SK-N-SH (cell line): ENCODE data around the gene ATF5. TPM values are rescaled to one million over a fixed set of nuclear protein-coding genes. Genes with fewer than 3 reads are reported as not detected.

ENCODE experiments used
- CTCF ChIA-PET: fragments of 300-600, 350-600 bp; formaldehyde crosslinking; extraction: SDS; loops from one replicate; lab custom pipeline; 2021; lab: Yijun Ruan, JAX
- POLR2A ChIA-PET: fragments of 350-600 bp; sonication (Branson Sonifier 250); formaldehyde crosslinking; extraction: SDS; loops from one replicate; lab custom pipeline; 2020; ENCODE audit warnings: antibody characterized with exemption, inconsistent platforms; lab: Yijun Ruan, JAX
- DNase-seq: peaks from one replicate; pipeline ENCODE4 v3.0.0; 2012
- H2AFZ ChIP-seq: fragments of 200-600 bp; sonication (generic); 2 replicates; pipeline ENCODE4 v1.8.1; 2016; ENCODE audit warnings: antibody characterized with exemption, mild to moderate bottlenecking, low read depth
- H3F3A ChIP-seq: fragments of 200-600 bp; sonication (generic); replicated peaks from 2 replicates; pipeline ENCODE3; 2016; ENCODE audit warnings: antibody characterized with exemption, mild to moderate bottlenecking; ENCODE audit not compliant: insufficient read depth
- H3K27ac ChIP-seq, 2 experiments: fragments of 200-500 bp in 1 of 2; fragments of 200-600 bp in 1 of 2; sonication (Bioruptor generic) in 1 of 2; sonication (generic), shearing (Covaris generic) in 1 of 2; 2 replicates each; pipeline versions ENCODE4 v1.5.1 to v1.6.1; 2014 to 2016; ENCODE audit warnings: low read depth in 2 of 2, inconsistent platforms in 1 of 2, low read length in 1 of 2, mild to moderate bottlenecking in 1 of 2, mixed read lengths in 1 of 2
- H3K27me3 ChIP-seq: fragments of 200-600 bp; sonication (generic), shearing (Covaris generic); 2 replicates; pipeline ENCODE4 v1.6.1; 2016; ENCODE audit warnings: mixed run types; ENCODE audit not compliant: insufficient read depth
- H3K36me3 ChIP-seq, 2 experiments: fragments of 200-500 bp in 1 of 2; fragments of 200-600 bp in 1 of 2; sonication (Bioruptor generic) in 1 of 2; sonication (generic) in 1 of 2; replicated peaks in 1 of 2; 2 replicates each; pipeline versions ENCODE3 to v1.5.1; 2014 to 2016; ENCODE audit warnings: low read length in 1 of 2, mild to moderate bottlenecking in 1 of 2; ENCODE audit not compliant: insufficient read depth in 2 of 2, control insufficient read depth in 1 of 2
- H3K4me1 ChIP-seq, 2 experiments: fragments of 200-500 bp in 1 of 2; fragments of 200-600 bp in 1 of 2; sonication (Bioruptor generic) in 1 of 2; sonication (generic), shearing (Covaris generic) in 1 of 2; 2 replicates each; pipeline versions ENCODE4 v1.5.1 to v1.6.1; 2014 to 2016; ENCODE audit warnings: low read depth in 1 of 2, low read length in 1 of 2, mixed run types in 1 of 2; ENCODE audit not compliant: insufficient read depth in 2 of 2, control insufficient read depth in 1 of 2
- H3K4me2 ChIP-seq: fragments of 200-600 bp; sonication (generic), shearing (Covaris generic); 2 replicates; pipeline ENCODE4 v1.6.1; 2017; ENCODE audit warnings: mixed run types
- H3K4me3 ChIP-seq, 2 experiments: fragments of 200-500 bp in 1 of 2; fragments of 200-600 bp in 1 of 2; sonication (Bioruptor generic) in 1 of 2; sonication (generic), shearing (Covaris generic) in 1 of 2; 2 replicates each; pipeline versions ENCODE4 v1.5.1 to v1.8.1; 2014 to 2016; ENCODE audit warnings: low read depth in 2 of 2, inconsistent platforms in 1 of 2, low read length in 1 of 2, mild to moderate bottlenecking in 1 of 2, mixed read lengths in 1 of 2, moderate library complexity in 1 of 2
- H3K79me2 ChIP-seq: fragments of 200-600 bp; sonication (generic); 2 replicates; pipeline ENCODE4 v1.8.1; 2017; ENCODE audit warnings: mild to moderate bottlenecking; ENCODE audit not compliant: insufficient read depth
- H3K9ac ChIP-seq: fragments of 200-600 bp; sonication (generic); 2 replicates; pipeline ENCODE4 v1.6.1; 2017; ENCODE audit warnings: mixed run types
- H3K9me2 ChIP-seq: fragments of 200-600 bp; sonication (generic); 2 replicates; pipeline ENCODE4 v1.6.1; 2017; ENCODE audit warnings: mixed run types
- H3K9me3 ChIP-seq: fragments of 200-600 bp; sonication (generic); 2 replicates; pipeline ENCODE4 v1.6.1; 2017; ENCODE audit warnings: mixed run types, mild to moderate bottlenecking, moderate library complexity
- H4K20me1 ChIP-seq: fragments of 200-600 bp; sonication (generic); 2 replicates; pipeline ENCODE4 v1.6.1; 2017; ENCODE audit warnings: mild to moderate bottlenecking, mixed run types; ENCODE audit not compliant: insufficient read depth
- CTCF ChIP-seq: fragments of 200-600 bp; sonication (generic); IDR thresholded peaks from 2 replicates; pipeline ENCODE4 v1.6.1; 2017; ENCODE audit warnings: antibody characterized with exemption, mild to moderate bottlenecking, moderate library complexity
- ELF1 ChIP-seq: IDR thresholded peaks from 2 replicates; pipeline ENCODE4 v1.4.0; 2012
- EP300 ChIP-seq, 2 experiments: IDR thresholded peaks; 2 replicates each; pipeline versions ENCODE4 v1.4.0 to v1.6.1; 2012; ENCODE audit warnings: borderline replicate concordance in 1 of 2, low read depth in 1 of 2, low read length in 1 of 2
- MXI1 ChIP-seq: IDR thresholded peaks from 2 replicates; pipeline ENCODE4 v1.6.1; 2012; ENCODE audit warnings: mild to moderate bottlenecking, low read depth, low read length, improper control_type of control experiment
- NFIC ChIP-seq: IDR thresholded peaks from 2 replicates; pipeline ENCODE4 v1.4.0; 2012; ENCODE audit warnings: borderline replicate concordance
- PBX3 ChIP-seq: IDR thresholded peaks from 2 replicates; pipeline ENCODE4; 2012
- POLR2AphosphoS5 ChIP-seq: IDR thresholded peaks from 2 replicates; pipeline ENCODE4 v1.6.1; 2012; ENCODE audit warnings: low read depth, low read length
- RAD21 ChIP-seq: IDR thresholded peaks from 2 replicates; pipeline ENCODE4 v1.6.1; 2012; ENCODE audit warnings: mild to moderate bottlenecking, low read length
- RCOR1 ChIP-seq: fragments of 150-350 bp; IDR thresholded peaks from 2 replicates; pipeline ENCODE4 v1.6.1; 2017; ENCODE audit warnings: antibody characterized with exemption, low read length
- REST ChIP-seq: IDR thresholded peaks from 2 replicates; pipeline ENCODE4 v1.6.1; 2012; ENCODE audit warnings: mild to moderate bottlenecking, low read depth, low read length, moderate library complexity
- RFX5 ChIP-seq: IDR thresholded peaks from 2 replicates; pipeline ENCODE4 v1.6.1; 2012; ENCODE audit warnings: mild to moderate bottlenecking, improper control_type of control experiment, low read length
- SMC3 ChIP-seq: IDR thresholded peaks from 2 replicates; pipeline ENCODE4 v1.6.1; 2012; ENCODE audit warnings: low read depth, low read length, improper control_type of control experiment
- TAF1 ChIP-seq: IDR thresholded peaks from 2 replicates; pipeline ENCODE4 v1.6.1; 2012; ENCODE audit warnings: low read depth, mild to moderate bottlenecking, low read length, moderate library complexity, borderline replicate concordance
- USF1 ChIP-seq: IDR thresholded peaks from 2 replicates; pipeline ENCODE4 v1.4.0; 2012; ENCODE audit warnings: low read depth, borderline replicate concordance
- YY1 ChIP-seq: IDR thresholded peaks from 2 replicates; pipeline ENCODE4 v1.4.0; 2012; ENCODE audit warnings: low read depth, mild to moderate bottlenecking
- WGBS: methylation state at CpG from one replicate; pipeline ENCODE4 v1.1.6; 2017; ENCODE audit warnings: low lambda C conversion rate; 5-methylcytosine and 5-hydroxymethylcytosine counted together
- polyA plus RNA-seq, 3 experiments: library from polyadenylated mRNA; depleted of rRNA; stranded (reverse); fragments of >200 nt; gene quantifications; 2 replicates each; pipeline ENCODE4 v1.2.3, GENCODE V29; 2012
- TF ChIP-seq, protein P1 (sequence below): fragments of 150-350 bp; IDR thresholded peaks from 2 replicates; pipeline ENCODE4 v1.6.1; 2017; ENCODE audit warnings: antibody characterized with exemption, low read length, low read depth, borderline replicate concordance

ATF5 gene
- polyA plus RNA-seq, 1 of the 3 experiments (the other 2 are of a cell fraction), result 11.7 TPM

DNA sequence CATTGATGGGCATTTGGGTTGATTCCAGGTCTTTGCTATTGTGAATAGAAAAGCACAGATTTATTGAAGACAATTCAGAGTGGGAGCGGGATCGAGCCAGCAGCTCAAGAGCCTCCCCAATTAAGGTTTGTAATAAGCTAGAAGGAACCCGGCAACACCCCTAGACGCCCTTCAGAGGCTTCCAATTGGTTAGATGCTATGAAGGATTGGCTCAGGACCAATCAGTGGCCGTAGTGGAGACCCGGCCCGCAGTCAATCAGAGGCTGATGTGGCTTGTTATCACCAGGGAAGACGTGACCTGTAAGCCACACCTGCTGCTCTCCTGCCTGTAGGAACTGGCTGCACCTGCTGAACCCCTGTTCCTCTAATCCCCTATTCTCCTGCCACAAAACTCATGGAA lies 17.4 kb downstream of the ATF5 start:
- no peak overlapping the region for H3K4me2 ChIP-seq
- ChIA-PET POLR2A (no interaction called here), CTCF (interaction anchor here (1.1 to 5.9 kb wide), 2 partner anchors 8 to 11 kb away, joined by 3 to 48 read pairs; no protein-coding TSS in a partner anchor)
- no peak for TF ChIP-seq TAF1
- peak; percentile 59 for TF ChIP-seq PBX3
- no peaks in the 10 kb centered on the region for H3K9me2 ChIP-seq
- 32% methylated on average over 8 of the region's 8 CpGs for WGBS
- no peaks in the 10 kb centered on the region for H3K36me3 ChIP-seq
- no peak overlapping the region for H3K4me3 ChIP-seq
- no peak for DNase-seq
- H3K27me3 ChIP-seq, result peaks cover 60% of the 10 kb centered on the region; the same call in 1 of the 2 replicates
- no peaks in the 10 kb centered on the region for H3K9me3 ChIP-seq
- no peaks in the 10 kb centered on the region for H3K79me2 ChIP-seq
- H2AFZ ChIP-seq, result no peak overlapping the region
- H3K27ac ChIP-seq, result no peak overlapping the region
- no peaks in the 10 kb centered on the region for H3K4me1 ChIP-seq
- H3F3A ChIP-seq, result no peaks in the 10 kb centered on the region
- no peaks in the 10 kb centered on the region for H4K20me1 ChIP-seq
- no peak overlapping the region for H3K9ac ChIP-seq

GRCh38 chr19:49949742-49950589 lies 21.0 kb downstream of the ATF5 start:
- H3K9ac ChIP-seq, result no peak overlapping the region
- no peak overlapping the region for H2AFZ ChIP-seq
- H3K9me3 ChIP-seq, result no peaks in the 10 kb centered on the region
- DNase-seq, result no peak
- H3K4me3 ChIP-seq, result no peak overlapping the region
- H4K20me1 ChIP-seq, result no peaks in the 10 kb centered on the region
- H3K4me2 ChIP-seq, result no peak overlapping the region
- no peaks in the 10 kb centered on the region for H3K79me2 ChIP-seq
- no peaks in the 10 kb centered on the region for H3F3A ChIP-seq
- H3K27me3 ChIP-seq, result peaks cover 83% of the 10 kb centered on the region
- no peak for TF ChIP-seq RFX5
- no peak for TF ChIP-seq ELF1
- TF ChIP-seq PBX3, result no peak
- TF ChIP-seq EP300 (IDR thresholded peaks at IDR 0.05; ENCODE audit: borderline replicate concordance in 1 of 2, low read depth in 1 of 2, low read length in 1 of 2), result no peak
- no peak for TF ChIP-seq NFIC
- TF ChIP-seq REST, result no peak
- TF ChIP-seq SMC3, result no peak
- no peak for TF ChIP-seq YY1
- TF ChIP-seq RAD21, result no peak
- no peak for TF ChIP-seq POLR2AphosphoS5
- TF ChIP-seq MXI1, result no peak
- no peak for TF ChIP-seq TAF1
- TF ChIP-seq USF1, result no peak
- no peak for TF ChIP-seq CTCF
- TF ChIP-seq RCOR1, result no peak
- TF ChIP-seq, protein P1, sequence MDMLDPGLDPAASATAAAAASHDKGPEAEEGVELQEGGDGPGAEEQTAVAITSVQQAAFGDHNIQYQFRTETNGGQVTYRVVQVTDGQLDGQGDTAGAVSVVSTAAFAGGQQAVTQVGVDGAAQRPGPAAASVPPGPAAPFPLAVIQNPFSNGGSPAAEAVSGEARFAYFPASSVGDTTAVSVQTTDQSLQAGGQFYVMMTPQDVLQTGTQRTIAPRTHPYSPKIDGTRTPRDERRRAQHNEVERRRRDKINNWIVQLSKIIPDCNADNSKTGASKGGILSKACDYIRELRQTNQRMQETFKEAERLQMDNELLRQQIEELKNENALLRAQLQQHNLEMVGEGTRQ, result no peak
- TF ChIP-seq, all 33 proteins: peak for 0
- ChIA-PET CTCF (interaction anchor here (3.5 to 5.9 kb wide), 2 partner anchors 12 to 33 kb away, joined by 13 to 48 read pairs; no protein-coding TSS in a partner anchor), POLR2A (no interaction called here)
- 20% methylated on average over 8 of the region's 11 CpGs for WGBS
- Histone ChIP-seq H3K9me2 (no peaks in the 10 kb centered on the region), H3K27ac (no peak overlapping the region), H3K36me3 (no peaks in the 10 kb centered on the region), H3K4me1 (no peaks in the 10 kb centered on the region)
